ENCODE results near the gene TSPAN4.

Gene TSPAN4

GRCh38 chr11:866481-866880 is 23.8 kb downstream of the TSPAN4 start:
- no peak overlapping the region for H3K4me3 ChIP-seq (ENCODE audit: low read depth, low read length)
- no peak for TF ChIP-seq CTCF (IDR thresholded peaks at IDR 0.05; ENCODE audit: low read depth, low read length)

- no peak for TF ChIP-seq CTCF (IDR thresholded peaks at IDR 0.05; ENCODE audit: low read depth, low read length)
- H3K4me3 ChIP-seq (ENCODE audit: low read depth, low read length): no peak overlapping the region
Measured at GRCh38 chr11:867856-868358, 25.3 kb downstream of the TSPAN4 start.

GRCh38 chr11:868394-868793 is 25.7 kb downstream of the TSPAN4 start:
- no peak overlapping the region for H3K4me3 ChIP-seq (ENCODE audit: low read depth, low read length)
- TF ChIP-seq CTCF (IDR thresholded peaks at IDR 0.05; ENCODE audit: low read depth, low read length): no peak

- TF ChIP-seq CTCF (IDR thresholded peaks at IDR 0.05; ENCODE audit: low read depth, low read length): no peak
- H3K4me3 ChIP-seq (ENCODE audit: low read depth, low read length): no peak overlapping the region
Measured at GRCh38 chr11:868802-869201, 26.1 kb downstream of the TSPAN4 start.

GRCh38 chr11:869399-870126 is 26.9 kb downstream of the TSPAN4 start:
- no peak overlapping the region for H3K4me3 ChIP-seq (ENCODE audit: low read depth, low read length)

GRCh38 chr11:870127-870413 is 27.4 kb downstream of the TSPAN4 start:
- H3K4me3 ChIP-seq (ENCODE audit: low read depth, low read length): no peak overlapping the region
- TF ChIP-seq CTCF (IDR thresholded peaks at IDR 0.05; ENCODE audit: low read depth, low read length): no peak

More at GRCh38 chr11:869399-870126, 26.9 kb downstream of the TSPAN4 start:
- TF ChIP-seq CTCF (IDR thresholded peaks at IDR 0.05; ENCODE audit: low read depth, low read length): no peak

- H3K4me3 ChIP-seq (ENCODE audit: low read depth, low read length): no peak overlapping the region
- no peak for TF ChIP-seq CTCF (IDR thresholded peaks at IDR 0.05; ENCODE audit: low read depth, low read length)
Measured at GRCh38 chr11:870418-870817, 27.8 kb downstream of the TSPAN4 start.

Measured in WI38 (cell line).